ENCODE measurements around the gene AHNAK.
"Not testable (repeated sequence)": the region's sequence is repeated elsewhere in the genome, so short reads cannot be mapped to it uniquely, and the experiment has no call there.

The AHNAK gene

GRCh38 chr11:62573592-62574362, 27.2 kb upstream of the AHNAK start, which contains the start of gene EEF1G:
TSS of gene EEF1G (minus strand) at chr11:62573891. CDS start at chr11:62573842, 49 bp downstream.
- Mint-ChIP-seq H3K9me3 (no peaks in the 10 kb centered on the region), H3K27me3 (ENCODE audit: low read depth, poor library complexity) (no peaks in the 10 kb centered on the region), H3K27ac (peak within 1 kb of the TSS; percentile 100), H3K4me1 (peaks cover 46% of the 10 kb centered on the region), H3K4me3 (peak within 1 kb of the TSS; percentile 100), H3K36me3 (ENCODE audit: low read depth) (peaks cover 67% of the 10 kb centered on the region)
- DNase-seq = peak; percentile 97
- TF ChIP-seq, protein P1, sequence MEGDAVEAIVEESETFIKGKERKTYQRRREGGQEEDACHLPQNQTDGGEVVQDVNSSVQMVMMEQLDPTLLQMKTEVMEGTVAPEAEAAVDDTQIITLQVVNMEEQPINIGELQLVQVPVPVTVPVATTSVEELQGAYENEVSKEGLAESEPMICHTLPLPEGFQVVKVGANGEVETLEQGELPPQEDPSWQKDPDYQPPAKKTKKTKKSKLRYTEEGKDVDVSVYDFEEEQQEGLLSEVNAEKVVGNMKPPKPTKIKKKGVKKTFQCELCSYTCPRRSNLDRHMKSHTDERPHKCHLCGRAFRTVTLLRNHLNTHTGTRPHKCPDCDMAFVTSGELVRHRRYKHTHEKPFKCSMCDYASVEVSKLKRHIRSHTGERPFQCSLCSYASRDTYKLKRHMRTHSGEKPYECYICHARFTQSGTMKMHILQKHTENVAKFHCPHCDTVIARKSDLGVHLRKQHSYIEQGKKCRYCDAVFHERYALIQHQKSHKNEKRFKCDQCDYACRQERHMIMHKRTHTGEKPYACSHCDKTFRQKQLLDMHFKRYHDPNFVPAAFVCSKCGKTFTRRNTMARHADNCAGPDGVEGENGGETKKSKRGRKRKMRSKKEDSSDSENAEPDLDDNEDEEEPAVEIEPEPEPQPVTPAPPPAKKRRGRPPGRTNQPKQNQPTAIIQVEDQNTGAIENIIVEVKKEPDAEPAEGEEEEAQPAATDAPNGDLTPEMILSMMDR (IDR thresholded peaks at IDR 0.05) = no peak

DNA sequence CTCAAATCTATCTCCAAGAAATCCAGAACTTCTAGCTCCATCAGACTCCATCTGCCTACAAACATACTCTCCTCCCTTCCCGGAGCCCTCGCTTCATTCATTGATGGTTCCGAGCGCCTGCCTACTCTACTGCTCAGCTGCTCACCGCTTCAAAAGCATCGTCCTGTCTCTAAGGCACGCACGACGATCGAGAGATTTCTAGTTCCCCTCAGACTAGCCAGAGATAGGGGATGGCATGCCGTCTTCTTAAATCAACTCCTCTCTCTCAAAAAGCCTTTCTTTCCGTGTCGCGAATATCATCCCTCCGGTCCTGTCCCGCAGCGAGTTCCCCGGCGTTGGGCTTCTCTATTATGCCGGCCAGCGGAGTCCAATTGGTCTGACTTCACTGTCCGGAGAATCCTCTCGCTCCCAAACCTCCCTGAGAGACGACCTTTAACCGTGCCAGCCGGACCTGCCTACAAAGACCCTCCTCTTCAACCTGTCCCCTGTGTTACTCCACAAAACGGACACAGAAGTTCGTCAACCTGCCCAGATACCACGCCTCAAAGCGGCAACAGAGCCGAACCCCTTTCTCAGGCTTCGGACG, 26.5 kb upstream of the AHNAK start:
- H3K4me3 Mint-ChIP-seq = peak overlapping the region; percentile 100
- H3K27me3 Mint-ChIP-seq (ENCODE audit: low read depth, poor library complexity) = no peaks in the 10 kb centered on the region
- no peaks in the 10 kb centered on the region for H3K9me3 Mint-ChIP-seq
- DNase-seq = peak; percentile 39
- H3K36me3 Mint-ChIP-seq (ENCODE audit: low read depth) = peaks cover 67% of the 10 kb centered on the region
- TF ChIP-seq, protein P1 (IDR thresholded peaks at IDR 0.05) = no peak
- H3K27ac Mint-ChIP-seq = peak overlapping the region; percentile 100
- H3K4me1 Mint-ChIP-seq = peaks cover 46% of the 10 kb centered on the region

GRCh38 chr11:62572431-62572830, 25.8 kb upstream of the AHNAK start:
- peak overlapping the region; percentile 100 for H3K4me3 Mint-ChIP-seq

GRCh38 chr11:62571493-62571892, 24.9 kb upstream of the AHNAK start:
- not testable (repeated sequence) for H3K9me3 Mint-ChIP-seq; DNase-seq; H3K27me3 Mint-ChIP-seq (ENCODE audit: low read depth, poor library complexity)
- H3K36me3 Mint-ChIP-seq (ENCODE audit: low read depth) = peaks cover 68% of the 10 kb centered on the region
- H3K4me1 Mint-ChIP-seq = peaks cover 56% of the 10 kb centered on the region
- H3K27ac Mint-ChIP-seq = peak overlapping the region; percentile 58
- H3K4me3 Mint-ChIP-seq = peak overlapping the region; percentile 100

More at GRCh38 chr11:62572431-62572830, 25.8 kb upstream of the AHNAK start:
- Mint-ChIP-seq H3K27me3 (ENCODE audit: low read depth, poor library complexity) (no peaks in the 10 kb centered on the region), H3K27ac (peak overlapping the region; percentile 44), H3K9me3 (no peaks in the 10 kb centered on the region), H3K36me3 (ENCODE audit: low read depth) (peaks cover 68% of the 10 kb centered on the region), H3K4me1 (peaks cover 47% of the 10 kb centered on the region)
- TF ChIP-seq, protein P1 (IDR thresholded peaks at IDR 0.05) = no peak
- DNase-seq = no peak

DNA sequence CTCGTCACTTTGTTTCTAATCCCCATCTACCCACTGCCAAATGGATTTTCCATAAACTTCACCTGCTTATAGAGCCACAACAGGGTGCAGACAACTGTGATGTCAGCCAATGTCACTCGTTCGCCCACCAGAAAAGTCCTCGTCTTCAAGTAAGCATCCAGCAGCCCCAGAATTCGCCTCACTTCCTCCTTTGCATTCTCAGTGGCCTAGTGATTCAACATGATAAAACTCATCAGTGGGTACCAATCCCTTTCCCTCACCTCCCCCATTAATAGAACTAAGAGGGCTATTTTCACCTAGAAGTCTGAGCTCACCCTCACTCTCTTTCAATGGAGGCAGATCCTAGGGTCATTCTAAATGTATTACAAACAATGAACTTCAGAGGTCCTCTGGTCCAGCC, 24.3 kb upstream of the AHNAK start:
- H3K9me3 Mint-ChIP-seq; H3K27me3 Mint-ChIP-seq (ENCODE audit: low read depth, poor library complexity); DNase-seq: not testable (repeated sequence)
- Mint-ChIP-seq H3K4me3 (peak overlapping the region; percentile 100), H3K36me3 (ENCODE audit: low read depth) (peaks cover 72% of the 10 kb centered on the region), H3K4me1 (peaks cover 57% of the 10 kb centered on the region), H3K27ac (peak overlapping the region; percentile 58)

- no peak overlapping the region for H3K27ac Mint-ChIP-seq
- H3K36me3 Mint-ChIP-seq (ENCODE audit: low read depth) = peaks cover 84% of the 10 kb centered on the region
- no peaks in the 10 kb centered on the region for H3K9me3 Mint-ChIP-seq
- H3K4me3 Mint-ChIP-seq = no peak overlapping the region
- no peaks in the 10 kb centered on the region for H3K27me3 Mint-ChIP-seq (ENCODE audit: low read depth, poor library complexity)
- peaks cover 50% of the 10 kb centered on the region for H3K4me1 Mint-ChIP-seq
- no peak for DNase-seq
- TF ChIP-seq, protein P1 (IDR thresholded peaks at IDR 0.05) = no peak
These were observed 23.0 kb upstream of the AHNAK start for GRCh38 chr11:62569611-62570010.

All from nephron progenitor cell (in vitro differentiated cells).